Esophagus squamous epithelium (tissue), 5 donors: ENCODE data around the gene ABCB8. TPM values are rescaled to one million over a fixed set of nuclear protein-coding genes. Genes with fewer than 3 reads are reported as not detected.

Source experiments
- DNase-seq: peaks from one replicate; lab custom pipeline; 2025; lab: John Stamatoyannopoulos, UW
- H3K27ac ChIP-seq, 4 donors: fragments of 200-600 bp; sonication (generic); one replicate each; pipeline ENCODE4 v1.5.1; 2016 to 2019; ENCODE audit warnings: mild to moderate bottlenecking in 1 of 4
- H3K27me3 ChIP-seq, 4 donors: fragments of 200-600 bp; sonication (generic); 1 replicate in 3 of 4; 2 replicates in 1 of 4; pipeline versions ENCODE4 v1.5.1 to v1.6.0; 2017 to 2021; ENCODE audit warnings: antibody characterized with exemption in 1 of 4
- H3K36me3 ChIP-seq, 3 donors: fragments of 200-600 bp; sonication (generic); one replicate each; pipeline ENCODE4 v1.5.1; 2016 to 2019
- H3K4me1 ChIP-seq, 3 donors: fragments of 200-600 bp; sonication (generic); one replicate each; pipeline ENCODE4 v1.5.1; 2017 to 2019
- H3K4me3 ChIP-seq, 4 donors: fragments of 200-600 bp; sonication (generic); 1 replicate in 3 of 4; 2 replicates in 1 of 4; pipeline ENCODE4 v1.5.1; 2016 to 2019; ENCODE audit warnings: mild to moderate bottlenecking in 2 of 4, moderate library complexity in 1 of 4
- H3K9me3 ChIP-seq, 3 donors: fragments of 200-600 bp; sonication (generic); one replicate each; pipeline ENCODE4 v1.5.1; 2016 to 2019
- POLR2A ChIP-seq, 4 donors: fragments of 450-650 bp; IDR thresholded peaks; one replicate each; pipeline ENCODE4 v1.6.1; 2017; ENCODE audit warnings: antibody characterized with exemption in 4 of 4, mild to moderate bottlenecking in 4 of 4, moderate library complexity in 3 of 4
- WGBS, 2 donors: methylation state at CpG; one replicate each; pipeline ENCODE4 v1.1.5; 2018; 5-methylcytosine and 5-hydroxymethylcytosine counted together
- intact Hi-C: fragments of 100-400 bp; cut with DNase I; formaldehyde crosslinking; loops from one replicate; pipeline ENCODE4 v1.15.0; 2022
- total RNA-seq, 4 donors: library from RNA; depleted of rRNA; stranded (reverse); fragments of >200 nt; gene quantifications; one replicate each; pipeline ENCODE4 v1.1.0, GENCODE V29; 2016
- TF ChIP-seq, protein P1 (sequence below), 6 experiments: fragments of 450-650 bp in 4 of 6; fragments of 200-600 bp in 2 of 6; sonication (generic) in 2 of 6; IDR thresholded peaks; one replicate each; pipeline ENCODE4 v1.5.1; 2016 to 2019; ENCODE audit warnings: antibody characterized with exemption in 6 of 6, mild to moderate bottlenecking in 4 of 6, moderate library complexity in 4 of 6
- donor health status: DM: yes; HTN: yes; CAD: no.

Gene ABCB8
- total RNA-seq, 4 donors from 2014 or later: 23.1 to 41.0 (median 26.1) TPM

DNA sequence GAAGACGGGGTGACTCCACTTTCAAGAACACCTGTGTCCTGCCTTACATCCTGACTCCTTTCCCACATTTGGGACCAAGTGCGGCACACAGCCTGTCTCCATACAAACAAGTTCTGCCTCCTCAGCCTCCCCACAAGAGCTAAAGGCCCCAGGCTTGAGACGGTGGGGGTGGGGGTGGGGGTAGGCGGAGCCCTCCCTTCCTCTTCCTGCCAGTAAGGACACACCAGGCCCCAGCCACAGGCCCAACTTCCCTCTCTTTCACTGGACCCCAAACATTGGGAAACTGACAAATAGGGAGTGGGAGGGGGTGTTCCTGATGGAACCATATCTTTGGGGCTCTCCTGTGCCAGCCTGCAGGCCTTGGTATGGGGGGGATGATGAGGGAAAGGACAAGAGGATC lies 24.8 kb downstream of the ABCB8 start:
- no peak for DNase-seq
- no peak overlapping the region for H3K4me3 ChIP-seq
- no peaks in the 10 kb centered on the region for H3K9me3 ChIP-seq
- no peak overlapping the region for H3K27ac ChIP-seq
- peaks cover 0 to 19% (median 0%) of the 10 kb centered on the region in 4 donors for H3K27me3 ChIP-seq
- H3K4me1 ChIP-seq: peaks cover 14 to 24% (median 23%) of the 10 kb centered on the region in 3 donors
- 81 to 90% methylated on average over 2 of the region's 4 CpGs for WGBS, 2 donors
- intact Hi-C loops: no loop called here
- TF ChIP-seq, protein P1, sequence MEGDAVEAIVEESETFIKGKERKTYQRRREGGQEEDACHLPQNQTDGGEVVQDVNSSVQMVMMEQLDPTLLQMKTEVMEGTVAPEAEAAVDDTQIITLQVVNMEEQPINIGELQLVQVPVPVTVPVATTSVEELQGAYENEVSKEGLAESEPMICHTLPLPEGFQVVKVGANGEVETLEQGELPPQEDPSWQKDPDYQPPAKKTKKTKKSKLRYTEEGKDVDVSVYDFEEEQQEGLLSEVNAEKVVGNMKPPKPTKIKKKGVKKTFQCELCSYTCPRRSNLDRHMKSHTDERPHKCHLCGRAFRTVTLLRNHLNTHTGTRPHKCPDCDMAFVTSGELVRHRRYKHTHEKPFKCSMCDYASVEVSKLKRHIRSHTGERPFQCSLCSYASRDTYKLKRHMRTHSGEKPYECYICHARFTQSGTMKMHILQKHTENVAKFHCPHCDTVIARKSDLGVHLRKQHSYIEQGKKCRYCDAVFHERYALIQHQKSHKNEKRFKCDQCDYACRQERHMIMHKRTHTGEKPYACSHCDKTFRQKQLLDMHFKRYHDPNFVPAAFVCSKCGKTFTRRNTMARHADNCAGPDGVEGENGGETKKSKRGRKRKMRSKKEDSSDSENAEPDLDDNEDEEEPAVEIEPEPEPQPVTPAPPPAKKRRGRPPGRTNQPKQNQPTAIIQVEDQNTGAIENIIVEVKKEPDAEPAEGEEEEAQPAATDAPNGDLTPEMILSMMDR (IDR thresholded peaks at IDR 0.05): no peak
- TF ChIP-seq POLR2A (IDR thresholded peaks at IDR 0.05): no peak
- H3K36me3 ChIP-seq: peaks cover 0 to 16% (median 0%) of the 10 kb centered on the region in 3 donors

DNA sequence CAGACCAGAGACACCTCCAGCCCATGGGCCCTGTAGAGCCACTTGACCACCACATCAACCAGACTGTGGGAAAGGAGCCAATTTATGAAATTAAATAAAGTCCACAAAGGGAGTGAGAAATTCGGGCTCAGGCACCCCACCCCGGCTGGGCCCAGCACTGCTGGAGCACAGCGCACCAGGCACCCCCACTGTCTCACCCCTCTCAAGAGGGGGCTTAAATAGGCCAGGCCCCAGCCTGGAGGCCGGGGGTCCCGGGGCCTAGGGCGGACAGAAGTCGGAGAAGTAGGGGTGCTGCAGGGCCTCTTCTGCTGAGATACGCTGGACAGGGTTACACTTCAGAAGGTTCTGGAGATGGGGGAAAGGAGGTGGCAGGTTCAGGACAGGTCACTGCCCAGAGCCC lies 25.5 kb downstream of the ABCB8 start:
- no peak for TF ChIP-seq POLR2A (IDR thresholded peaks at IDR 0.05)
- TF ChIP-seq, protein P1 (IDR thresholded peaks at IDR 0.05): no peak
- intact Hi-C loops: no loop called here

GRCh38 chr7:151056283-151056665 lies 28.0 kb downstream of the ABCB8 start:
- Histone ChIP-seq H3K4me3 (no peak overlapping the region), H3K27ac (no peak overlapping the region), H3K4me1 (peaks cover 27 to 43% (median 43%) of the 10 kb centered on the region in 3 donors), H3K27me3 (peaks cover 0 to 4% (median 0%) of the 10 kb centered on the region in 4 donors), H3K36me3 (peaks cover 0 to 16% (median 0%) of the 10 kb centered on the region in 3 donors), H3K9me3 (no peaks in the 10 kb centered on the region)
- intact Hi-C loops: no loop called here
- no peak for DNase-seq
- TF ChIP-seq, protein P1 (IDR thresholded peaks at IDR 0.05): no peak
- TF ChIP-seq POLR2A (IDR thresholded peaks at IDR 0.05): no peak
- 86 to 97% methylated on average over 4 to 6 of the region's 6 CpGs for WGBS, 2 donors

More for the DNA sequence above, 25.5 kb downstream of the ABCB8 start:
- peaks cover 0 to 16% (median 0%) of the 10 kb centered on the region in 3 donors for H3K36me3 ChIP-seq
- 88 to 89% methylated on average over 5 to 8 of the region's 8 CpGs for WGBS, 2 donors
- H3K9me3 ChIP-seq: no peaks in the 10 kb centered on the region
- DNase-seq: no peak
- no peak overlapping the region for H3K4me3 ChIP-seq
- peaks cover 0 to 19% (median 0%) of the 10 kb centered on the region in 4 donors for H3K27me3 ChIP-seq
- no peak overlapping the region for H3K27ac ChIP-seq
- H3K4me1 ChIP-seq: peaks cover 18 to 30% (median 29%) of the 10 kb centered on the region in 3 donors

DNA sequence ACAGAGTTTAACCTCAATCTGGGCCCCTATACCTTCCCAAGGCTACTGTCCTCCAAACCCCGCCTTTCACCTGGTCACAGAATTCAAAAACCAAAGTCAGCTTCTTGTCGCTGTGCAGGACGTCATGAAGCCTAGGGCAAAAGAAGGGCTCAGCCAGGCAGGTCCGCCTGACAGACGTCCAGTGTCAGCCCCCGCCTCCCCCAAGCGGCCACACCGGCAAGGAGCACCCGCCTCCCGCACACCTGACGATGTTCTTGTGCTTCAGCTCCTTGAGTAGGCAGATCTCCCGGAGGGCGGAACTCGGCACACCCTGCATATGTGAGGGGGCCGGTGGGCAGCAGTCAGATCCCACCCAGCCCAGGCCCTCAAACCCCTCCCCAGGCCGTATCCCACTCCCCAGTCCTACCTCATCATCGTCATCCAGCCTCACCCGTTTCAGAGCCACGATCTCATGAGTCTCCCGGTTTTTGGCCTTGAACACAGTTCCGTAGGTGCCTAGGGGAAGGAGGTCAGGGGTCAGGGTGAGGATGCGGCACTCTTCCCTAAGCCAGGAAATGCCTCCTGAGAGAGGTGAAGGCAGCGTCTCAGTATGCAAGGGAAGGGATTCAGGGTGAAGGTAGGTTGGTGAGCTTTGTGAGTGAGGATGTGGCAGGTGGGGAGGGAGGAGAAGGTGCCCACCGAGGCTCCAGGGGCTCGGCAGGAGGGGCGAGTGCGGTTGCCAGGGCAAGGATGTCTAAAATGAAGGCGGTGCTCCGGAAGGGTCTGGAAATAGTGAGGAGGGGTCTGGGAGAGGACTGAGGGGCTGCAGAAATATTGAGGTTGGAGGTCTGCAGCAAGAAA lies 28.6 kb downstream of the ABCB8 start:
- no peak for DNase-seq
- Histone ChIP-seq H3K4me1 (peaks cover 32 to 45% (median 45%) of the 10 kb centered on the region in 3 donors), H3K27me3 (no peaks in the 10 kb centered on the region), H3K27ac (peak overlapping the region in 1 of 4 donors; percentile 64), H3K9me3 (no peaks in the 10 kb centered on the region), H3K4me3 (peak overlapping the region; percentile 56 to 87 (median 82)), H3K36me3 (peaks cover 0 to 17% (median 0%) of the 10 kb centered on the region in 3 donors)
- intact Hi-C loops: no loop called here
- TF ChIP-seq, protein P1 (IDR thresholded peaks at IDR 0.05): peak in 1 of 6 experiments; percentile 4
- no peak for TF ChIP-seq POLR2A (IDR thresholded peaks at IDR 0.05)
- WGBS, 2 donors: 16 to 32% methylated on average over 14 of the region's 29 CpGs

GRCh38 chr7:151057506-151057988 lies 29.3 kb downstream of the ABCB8 start, which contains the start of gene CDK5:
TSS of gene CDK5 (minus strand) at chr7:151057897. CDS start at chr7:151057848, 49 bp downstream.
- H3K4me1 ChIP-seq: peaks cover 39 to 52% (median 52%) of the 10 kb centered on the region in 3 donors
- intact Hi-C loops: no loop called here

More at GRCh38 chr7:151057506-151057988, 29.3 kb downstream of the ABCB8 start, which contains the start of gene CDK5:
- Histone ChIP-seq H3K9me3 (no peaks in the 10 kb centered on the region), H3K36me3 (peaks cover 0 to 24% (median 0%) of the 10 kb centered on the region in 3 donors), H3K27ac (peak within 1 kb of the TSS; percentile 85 to 99 (median 96)), H3K4me3 (peak within 1 kb of the TSS; percentile 56 to 87 (median 82)), H3K27me3 (no peaks in the 10 kb centered on the region)
- no peak for DNase-seq
- TF ChIP-seq POLR2A (IDR thresholded peaks at IDR 0.05): no peak
- TF ChIP-seq, protein P1 (IDR thresholded peaks at IDR 0.05): no peak
- 0 to 1% methylated on average over 24 to 27 of the region's 30 CpGs for WGBS, 2 donors
